NCI-H1417 treated with DMSO at 0.1 percent for 48 hours (cell line): Measurements from ENCODE around the gene SPECC1.
"Not testable (repeated sequence)": the region's sequence is repeated elsewhere in the genome, so short reads cannot be mapped to it uniquely, and the experiment has no call there.

ENCODE experiments used
- DNase-seq: peaks from one replicate; lab custom pipeline; 2025; lab: John Stamatoyannopoulos, UW

The SPECC1 gene

DNA sequence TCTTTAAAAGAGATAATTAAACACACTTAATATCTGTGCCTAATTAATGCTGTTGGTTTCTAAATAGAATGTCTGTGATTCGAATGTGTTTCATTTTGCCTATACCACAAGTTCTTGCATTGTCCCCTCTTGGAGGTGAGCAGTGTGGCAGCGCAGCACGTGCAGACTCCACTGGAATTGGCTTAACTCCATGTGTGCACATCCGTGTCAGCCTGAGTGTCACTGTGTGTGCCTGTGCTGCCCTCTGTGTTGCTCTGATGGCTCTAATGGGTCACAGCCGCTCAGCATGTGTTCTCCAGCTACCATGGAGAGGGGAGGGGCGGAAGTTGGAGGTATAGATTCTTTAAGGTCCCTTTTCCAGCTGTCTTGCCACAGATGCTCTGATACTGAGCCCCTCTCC is 226.6 kb downstream of the SPECC1 start:
- DNase-seq, result no peak

DNA sequence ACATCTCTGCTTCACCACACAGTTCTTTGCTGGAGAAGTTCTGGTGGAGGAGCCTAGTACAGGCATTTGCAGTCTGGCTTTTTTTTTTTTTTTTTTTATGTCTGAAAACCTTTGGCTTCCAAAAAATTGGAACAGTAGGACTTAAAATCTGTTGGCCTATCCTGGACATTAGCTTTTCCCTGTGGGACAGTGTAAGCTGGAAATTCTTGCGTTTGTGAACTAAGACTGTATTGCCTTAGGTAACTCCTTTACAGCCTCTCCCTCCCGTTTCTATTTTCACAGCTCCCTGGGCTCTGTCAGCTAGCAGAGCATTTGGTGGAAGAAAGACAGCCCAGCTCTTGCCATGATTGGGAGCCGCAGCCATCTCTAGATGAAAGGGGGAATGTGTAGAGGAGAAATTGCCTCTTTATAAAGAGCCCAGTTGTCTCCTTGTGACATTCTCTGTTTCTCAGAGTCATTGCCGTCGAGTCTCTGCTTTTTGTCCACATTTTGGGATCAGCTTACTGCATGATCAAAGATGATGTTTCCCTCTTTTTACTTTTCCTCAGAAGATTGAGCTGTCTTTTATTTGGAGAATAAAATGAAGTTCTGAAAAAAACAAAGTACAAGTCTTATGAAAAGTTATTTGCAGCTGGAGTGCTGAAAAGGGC is 227.5 kb downstream of the SPECC1 start:
- no peak for DNase-seq

DNA sequence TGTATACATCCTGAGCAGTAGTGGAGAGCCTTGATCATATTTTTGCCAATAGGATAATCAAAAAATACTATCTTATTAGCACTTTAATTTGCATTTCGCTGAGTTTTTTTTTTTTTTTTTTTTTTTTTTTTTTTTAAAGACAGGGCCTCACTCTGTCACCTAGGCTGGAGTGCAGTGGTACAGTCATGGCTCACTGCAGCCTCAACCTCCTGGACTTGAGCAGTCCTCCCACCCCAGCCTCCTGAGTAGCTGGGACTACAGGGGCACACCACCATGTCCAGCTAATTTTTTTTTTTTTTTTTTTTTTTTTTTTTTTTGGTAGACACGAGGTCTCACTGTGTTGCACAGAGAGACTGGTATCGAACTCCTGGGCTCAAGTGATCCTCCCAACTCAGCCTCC is 230.6 kb downstream of the SPECC1 start:
- DNase-seq, result not testable (repeated sequence)

DNA sequence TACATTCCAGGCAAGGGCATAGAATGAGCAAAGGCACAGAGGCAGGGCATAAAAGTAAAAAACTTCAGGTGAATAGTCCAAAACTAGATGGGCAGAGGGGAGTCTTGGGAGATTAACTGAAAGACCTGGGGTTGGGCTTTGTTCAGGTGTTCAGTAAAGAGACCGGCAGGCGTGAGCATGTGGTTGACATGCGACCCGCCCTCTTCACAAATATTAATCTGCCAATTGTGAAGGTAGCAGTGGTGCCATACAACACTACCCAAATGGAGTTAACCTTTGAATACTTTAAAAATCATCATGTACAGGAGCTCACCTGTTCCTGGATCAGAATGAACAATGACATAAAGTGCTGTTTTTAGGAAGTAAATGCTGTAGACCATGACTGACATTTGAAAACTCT is 232.7 kb downstream of the SPECC1 start:
- DNase-seq, result no peak

DNA sequence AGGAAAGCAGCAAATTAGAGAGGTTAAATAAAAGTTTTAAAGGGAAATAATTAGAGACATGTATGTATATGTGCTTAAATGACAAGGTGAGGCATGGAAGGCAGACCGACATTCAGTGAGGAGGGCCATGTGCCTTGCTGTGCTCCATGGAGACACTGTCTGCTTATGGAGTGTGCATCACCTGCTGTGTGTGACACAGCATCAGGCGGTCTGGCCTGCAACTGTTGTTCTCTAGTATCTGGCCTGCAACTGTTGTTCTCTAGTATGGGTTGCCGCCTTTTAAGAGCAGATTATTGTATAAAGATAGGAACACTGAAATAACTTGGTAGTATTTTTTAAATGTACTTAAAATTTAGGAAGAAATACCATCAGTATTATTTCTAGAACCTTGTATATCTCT is 233.1 kb downstream of the SPECC1 start:
- no peak for DNase-seq

DNA sequence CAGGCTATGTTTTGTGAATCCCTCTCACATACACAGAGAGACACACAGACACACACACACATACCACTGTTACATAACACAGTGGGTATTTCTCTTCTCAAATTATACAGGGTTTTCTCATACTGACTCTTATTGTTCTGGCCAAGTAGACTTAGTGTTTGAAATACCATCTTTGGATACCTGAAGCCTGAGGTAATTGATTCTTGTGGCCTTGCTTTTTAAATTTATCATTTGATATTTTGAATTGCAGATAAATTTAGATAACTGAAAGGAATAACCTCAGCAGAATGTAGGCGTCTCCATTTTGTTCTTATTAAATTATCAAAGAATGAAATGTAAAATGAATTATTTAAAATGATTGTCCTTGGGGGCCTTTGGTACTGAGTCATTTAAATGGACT is 234.4 kb downstream of the SPECC1 start:
- DNase-seq, result no peak

DNA sequence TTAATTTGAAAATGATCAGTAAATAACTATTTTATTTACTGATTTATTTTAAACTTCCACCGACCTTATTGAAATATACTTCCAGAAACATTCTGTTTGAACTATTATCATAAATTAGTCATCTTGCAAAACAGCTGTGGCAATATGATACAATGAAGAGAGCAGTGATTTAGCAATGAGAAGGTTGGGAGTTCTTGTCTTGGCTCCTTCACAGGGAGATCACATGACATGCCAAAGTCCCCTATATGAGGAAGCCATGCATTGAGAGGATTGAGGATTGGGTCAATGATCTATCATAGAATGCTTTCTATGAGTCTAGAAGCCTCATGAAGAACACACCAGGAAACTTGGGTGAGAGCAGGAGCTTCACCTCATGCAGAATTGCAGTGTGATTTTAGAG is 235.5 kb downstream of the SPECC1 start:
- no peak for DNase-seq

DNA sequence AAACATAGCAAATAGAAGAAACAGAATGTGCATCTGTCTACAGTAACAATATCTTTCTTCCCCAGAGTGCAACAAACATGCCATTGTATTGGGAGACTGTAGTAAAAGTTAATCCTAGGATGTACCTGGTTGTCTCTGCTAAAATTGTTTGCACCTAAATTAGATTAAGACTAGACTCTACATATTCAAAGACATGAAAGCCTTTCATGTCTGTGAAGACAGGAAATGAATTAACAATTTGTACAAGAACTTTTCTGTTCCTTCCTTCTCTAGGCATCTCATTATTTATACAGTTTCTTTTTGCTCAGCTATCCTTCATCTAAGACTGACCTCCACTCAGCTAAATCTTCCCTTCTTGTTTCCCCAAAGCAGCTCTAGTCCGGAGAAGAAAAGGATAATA is 237.5 kb downstream of the SPECC1 start:
- no peak for DNase-seq

DNA sequence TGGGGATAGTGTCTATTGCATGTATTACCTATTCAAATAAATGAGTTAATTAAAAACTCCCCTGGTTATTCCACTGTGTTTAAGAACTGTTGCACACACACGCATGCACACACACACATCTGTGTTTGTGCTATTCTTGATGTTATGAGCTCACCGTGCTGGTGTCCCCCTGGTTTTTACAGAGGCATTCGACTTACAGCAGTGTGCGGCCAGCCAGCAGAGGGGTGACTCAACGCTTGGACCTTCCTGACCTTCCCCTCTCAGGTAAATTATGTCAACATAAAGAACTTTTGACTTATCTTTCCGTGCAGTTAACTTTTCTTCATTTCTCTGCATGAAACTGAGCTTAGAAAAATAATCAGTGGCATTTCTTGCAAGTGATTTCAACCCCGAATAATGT is 244.2 kb downstream of the SPECC1 start:
- DNase-seq, result no peak

DNA sequence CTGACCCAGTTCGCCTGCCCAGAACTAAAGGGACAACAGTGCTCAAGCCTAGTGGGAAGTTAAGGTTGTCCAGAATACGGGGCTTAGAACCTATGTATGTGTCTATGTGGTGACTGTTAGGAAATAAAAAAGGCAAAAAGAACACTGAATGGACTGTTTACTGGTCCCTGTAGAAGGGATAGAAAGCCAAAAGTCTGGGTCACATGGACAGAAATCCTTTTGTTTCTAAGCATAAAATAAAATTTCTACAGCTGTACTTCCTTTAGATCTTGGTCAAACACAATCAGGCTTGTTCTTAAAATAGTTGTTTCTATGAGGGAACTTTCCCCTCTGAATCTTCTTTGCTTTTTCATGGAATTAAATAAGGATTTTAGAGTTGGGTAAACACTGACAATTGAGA is 245.4 kb downstream of the SPECC1 start:
- DNase-seq, result no peak

DNA sequence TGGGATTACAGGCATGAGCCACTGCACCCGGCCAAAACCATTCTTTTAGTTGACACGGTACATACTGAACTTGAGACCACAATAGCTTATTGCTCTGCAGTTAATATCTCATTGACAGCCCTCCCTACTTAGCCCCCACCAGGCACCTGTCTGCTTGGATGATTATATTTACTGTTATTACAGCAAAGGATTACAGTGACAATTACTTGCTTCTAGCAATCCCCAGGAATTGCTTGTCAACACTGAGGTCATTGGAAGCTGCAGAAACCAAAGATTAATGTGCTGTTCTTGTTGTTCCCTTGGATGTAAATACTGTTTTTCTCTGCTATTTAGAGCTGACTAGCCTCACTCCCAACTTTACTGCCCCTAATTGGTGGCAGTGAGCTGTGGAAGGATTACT is 247.0 kb downstream of the SPECC1 start:
- peak; percentile 43 for DNase-seq

DNA sequence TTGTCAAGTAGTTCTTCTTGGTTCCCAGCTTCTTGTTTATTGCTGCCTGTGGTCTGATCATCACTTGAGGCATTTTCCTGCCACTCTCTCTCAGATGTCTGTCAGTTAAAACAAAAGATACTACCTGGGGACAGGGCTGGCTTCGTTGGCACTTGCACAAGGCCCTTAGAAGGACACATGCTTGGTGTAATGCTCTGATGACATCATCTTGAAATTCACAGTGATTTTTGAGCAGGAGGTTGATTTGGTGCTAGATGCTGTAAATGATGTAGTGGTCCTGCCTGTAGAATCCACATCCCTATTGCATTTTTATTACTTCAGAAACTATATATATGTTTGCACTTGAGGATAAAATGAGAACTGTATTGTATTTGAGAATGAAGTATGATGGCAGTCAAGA is 247.8 kb downstream of the SPECC1 start:
- DNase-seq, result no peak

DNA sequence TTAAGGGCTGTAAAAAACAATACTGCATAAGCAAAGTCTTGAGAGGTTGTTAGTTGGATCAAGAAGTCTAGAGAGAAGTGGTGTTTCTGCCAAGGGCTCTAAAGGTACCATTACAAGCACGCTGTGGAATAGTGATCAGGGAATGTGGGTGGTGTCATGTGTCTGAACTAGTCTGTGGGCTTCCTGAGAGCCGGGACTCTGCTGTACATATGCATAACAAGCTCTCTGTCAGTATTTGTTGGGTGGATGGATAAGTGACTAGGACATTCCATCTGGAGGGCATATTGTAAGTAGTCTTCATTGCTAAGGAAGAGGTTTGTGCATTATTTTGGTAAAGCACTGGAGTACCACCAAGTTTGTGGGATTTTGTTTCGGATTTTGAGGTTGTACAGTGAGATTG is 248.6 kb downstream of the SPECC1 start:
- DNase-seq, result no peak

DNA sequence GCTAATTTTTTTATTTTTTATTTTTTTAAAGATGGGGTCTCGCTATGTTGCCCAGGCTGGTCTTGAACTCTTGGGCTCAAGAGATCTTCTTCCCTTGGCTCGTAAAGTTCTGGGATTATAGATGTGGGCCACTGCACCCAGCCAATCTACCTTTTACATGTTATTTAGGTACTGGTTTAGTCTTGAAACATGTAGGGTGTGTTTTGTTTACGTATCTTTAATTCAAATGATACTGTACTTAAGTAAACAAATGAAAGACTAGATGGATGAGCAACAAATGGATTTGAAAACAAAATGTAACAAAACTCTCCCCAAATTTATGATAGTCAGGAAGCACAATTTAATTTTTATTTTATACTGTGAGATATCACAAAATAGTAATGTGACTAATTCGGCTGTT is 250.5 kb downstream of the SPECC1 start:
- DNase-seq, result no peak

DNA sequence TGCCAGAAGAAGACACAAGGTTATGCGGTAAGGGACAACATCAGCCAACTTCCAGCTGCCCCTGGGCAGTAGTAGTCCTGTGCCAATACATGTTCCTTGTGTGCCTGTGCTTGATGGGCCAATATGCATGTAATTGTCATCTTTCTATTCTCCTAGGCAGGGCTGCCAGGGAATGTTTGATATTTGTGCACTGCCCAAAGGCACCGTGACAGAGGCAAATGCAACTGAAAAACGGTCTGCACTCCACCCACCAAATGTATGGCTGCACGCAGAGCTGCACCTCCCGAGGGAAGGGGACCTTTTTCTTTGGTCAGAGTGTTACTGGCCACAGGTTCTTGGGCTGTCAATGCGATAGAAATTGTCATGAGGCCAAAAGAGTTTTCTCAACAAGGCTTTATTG is 251.1 kb downstream of the SPECC1 start:
- DNase-seq, result no peak

DNA sequence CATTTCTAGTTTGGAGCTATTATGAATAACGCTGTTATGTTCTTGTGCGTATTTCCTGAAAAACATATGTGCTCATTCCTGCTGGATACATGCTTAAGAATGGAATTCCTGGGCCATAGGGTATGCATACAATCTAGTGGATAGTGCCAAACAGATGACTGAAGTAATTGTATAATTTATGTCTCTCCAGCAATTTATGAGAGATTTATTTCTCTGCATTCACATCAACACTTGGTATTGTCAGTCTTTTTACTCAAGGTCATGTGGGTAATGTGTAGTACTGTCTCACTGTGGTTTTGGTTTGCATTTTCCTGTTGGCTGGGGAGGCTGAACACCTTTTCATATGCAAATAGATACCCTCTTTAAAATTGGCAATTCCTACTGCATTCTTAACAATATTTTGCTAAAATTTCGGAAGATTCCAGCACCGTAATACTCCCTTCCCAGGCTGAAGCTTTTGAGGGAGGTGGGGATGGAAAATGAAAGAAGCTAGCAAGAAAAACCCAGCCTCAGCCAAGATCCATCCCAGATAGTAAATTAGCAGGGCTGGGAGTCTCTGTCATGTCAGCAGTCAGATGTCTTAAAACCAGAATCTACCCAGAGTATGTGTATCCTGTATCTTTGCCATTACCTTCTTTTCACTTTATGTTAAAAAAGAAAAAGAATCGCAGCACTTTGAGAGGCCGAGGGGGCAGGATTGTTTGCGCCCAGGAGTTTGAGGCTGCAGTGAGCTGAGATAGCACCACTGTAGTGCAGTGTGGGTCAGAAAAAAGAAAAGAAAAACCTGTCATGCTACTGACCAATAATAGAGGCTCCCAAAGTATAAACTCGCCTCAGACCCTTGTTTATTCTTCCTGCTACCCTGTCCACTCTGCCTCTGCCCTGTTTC is 253.3 kb downstream of the SPECC1 start:
- no peak for DNase-seq

DNA sequence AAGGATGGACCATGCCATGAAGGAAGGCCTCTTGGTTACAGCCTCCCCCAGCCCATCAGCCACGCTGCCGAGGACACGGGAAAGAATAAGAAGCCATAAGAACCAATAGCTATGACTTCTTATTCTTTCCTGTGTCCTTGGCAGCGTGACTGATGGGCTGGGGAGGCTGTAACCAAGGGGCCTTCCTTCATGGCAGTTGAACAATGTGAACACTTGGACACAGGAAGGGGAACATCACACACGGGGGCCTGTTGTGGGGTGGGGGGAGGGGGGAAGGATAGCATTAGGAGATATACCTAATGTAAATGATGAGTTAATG is 253.9 kb downstream of the SPECC1 start:
- not testable (repeated sequence) for DNase-seq

DNA sequence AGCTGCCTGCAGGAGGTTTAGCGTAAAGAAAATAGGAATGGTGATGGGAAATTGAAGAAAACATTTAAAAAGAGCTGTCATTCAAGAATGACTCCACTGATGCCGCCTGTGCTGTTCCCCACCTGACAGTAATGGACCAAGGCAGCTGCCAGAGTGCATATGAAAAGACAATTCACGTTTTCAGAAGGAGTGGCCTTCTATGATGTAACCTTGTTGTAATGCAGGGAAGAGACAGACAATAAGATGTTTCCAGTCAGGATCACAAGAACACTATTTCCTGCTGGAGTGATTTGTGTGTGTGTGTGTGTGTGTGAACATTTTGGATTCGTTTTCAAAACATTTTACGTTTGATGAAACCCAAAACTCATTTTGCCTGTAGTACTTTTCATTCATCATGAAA is 254.4 kb downstream of the SPECC1 start:
- DNase-seq, result no peak

DNA sequence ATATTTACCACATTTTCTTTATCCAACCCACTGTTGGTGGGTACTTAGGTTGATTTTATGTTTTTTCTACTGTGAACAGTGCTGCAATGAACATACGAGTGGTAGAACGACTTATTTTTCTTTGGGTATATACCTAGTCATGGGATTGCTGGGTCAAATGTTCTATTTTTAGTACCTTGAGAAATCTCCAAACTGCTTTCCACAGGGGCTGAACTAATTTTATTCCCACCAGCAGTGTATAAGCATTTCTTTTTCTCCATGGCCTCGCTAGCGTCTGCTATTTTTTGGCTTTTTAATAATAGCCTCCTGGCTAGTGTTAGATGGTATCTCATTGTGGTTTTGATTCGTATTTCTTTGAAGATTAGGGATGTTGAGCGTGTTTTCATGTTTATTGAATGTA is 255.8 kb downstream of the SPECC1 start:
- DNase-seq, result no peak

DNA sequence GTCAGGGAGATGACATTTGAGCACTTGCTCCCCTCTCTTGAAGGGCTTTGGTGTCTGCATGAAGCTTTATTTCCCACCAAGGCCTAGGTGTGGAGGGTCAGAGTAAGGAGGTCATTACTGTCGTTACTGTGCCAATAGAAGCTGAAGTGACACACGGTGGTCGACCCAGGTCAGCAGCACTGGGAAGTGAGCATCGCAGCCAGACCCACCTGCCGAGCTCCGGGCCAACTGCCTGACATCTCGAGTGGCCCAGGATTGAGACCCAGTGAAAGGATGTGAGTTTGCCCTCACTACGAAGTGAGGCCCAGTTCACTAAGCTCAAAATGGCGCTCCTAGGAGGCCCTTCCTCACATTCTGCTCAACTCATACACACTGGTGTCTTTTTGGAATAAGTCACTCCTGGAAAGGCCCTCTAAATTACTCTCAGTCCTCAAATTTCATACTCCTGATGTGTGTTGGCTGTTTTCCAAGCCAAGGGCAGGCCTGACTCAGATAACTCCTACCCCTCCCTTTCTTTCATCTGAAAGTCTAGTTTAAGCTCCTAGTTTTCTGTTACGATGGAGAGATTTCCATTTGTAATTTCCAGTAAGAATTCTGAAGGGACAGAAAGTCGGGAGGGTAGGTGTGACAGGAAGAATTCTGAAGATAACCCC is 257.8 kb downstream of the SPECC1 start:
- DNase-seq, result no peak

DNA sequence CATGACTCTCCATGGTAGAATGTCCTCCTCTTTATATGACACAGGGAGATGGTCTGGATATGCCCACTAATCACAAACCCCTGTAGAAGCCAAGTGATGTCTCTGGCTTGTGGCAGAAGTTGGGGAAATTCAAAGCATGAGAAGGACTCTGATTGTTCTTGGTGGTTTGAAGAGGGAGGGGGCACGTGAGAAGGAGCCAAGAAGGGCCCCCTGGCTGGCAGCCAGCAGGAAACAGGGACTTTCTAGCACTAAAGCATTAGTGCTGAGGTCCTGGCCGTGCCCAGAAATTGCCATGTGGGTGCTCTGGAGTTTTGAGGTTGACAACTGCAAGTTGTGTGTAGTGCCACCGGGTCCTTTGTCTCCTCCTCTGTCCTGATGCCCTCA is 258.3 kb downstream of the SPECC1 start:
- no peak for DNase-seq

DNA sequence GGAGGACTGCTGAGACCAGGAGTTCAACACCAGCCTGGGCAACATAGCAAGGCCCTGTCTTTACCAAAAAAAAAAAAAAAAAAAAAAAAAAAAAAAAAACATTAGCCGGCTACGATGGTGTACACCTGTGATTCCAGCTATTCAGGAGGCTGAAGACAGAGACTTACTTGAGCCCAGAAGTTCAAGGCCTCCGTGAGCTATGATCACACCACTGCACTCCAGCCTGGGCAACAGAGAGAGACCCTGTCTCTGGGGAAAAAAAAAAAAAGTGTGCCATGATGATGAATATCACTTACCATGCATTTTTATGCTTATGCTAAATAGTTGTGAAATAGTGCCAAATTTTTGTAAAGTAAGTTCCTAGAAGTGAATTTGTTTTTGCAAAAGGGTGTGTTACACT is 261.2 kb downstream of the SPECC1 start:
- DNase-seq, result no peak

DNA sequence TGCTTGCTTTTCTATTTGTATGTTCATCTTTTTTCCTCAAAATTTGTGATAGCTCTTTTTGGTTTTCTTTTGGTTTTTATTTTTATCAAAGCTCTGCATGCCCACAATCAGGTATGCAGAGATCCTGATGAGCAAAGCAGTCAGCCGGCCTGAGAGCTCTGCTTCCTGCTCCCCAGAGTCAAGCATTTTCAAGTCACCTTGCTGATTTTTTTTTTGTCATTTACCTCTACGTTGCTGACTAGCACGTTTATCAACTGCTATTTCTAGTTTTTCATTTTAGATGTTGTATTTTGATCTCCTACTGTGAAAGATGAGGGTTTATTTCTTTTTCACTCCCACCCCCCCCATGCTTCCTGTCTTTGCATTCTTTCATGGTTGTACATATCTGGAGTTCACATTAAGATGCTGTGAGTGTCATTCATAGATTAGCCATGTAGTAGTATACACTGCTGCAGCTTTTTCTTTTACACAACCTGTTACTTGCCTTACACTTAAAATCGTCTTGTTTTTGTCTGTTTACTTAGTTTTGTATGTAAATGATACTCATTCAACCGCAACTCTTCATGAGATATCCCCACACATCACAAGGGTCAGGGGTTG is 262.0 kb downstream of the SPECC1 start:
- DNase-seq, result no peak
